C4-2B (cell line): ENCODE data around the gene RASD2.

Source experiments
- ZFX ChIP-seq: fragments of 450-650 bp; IDR thresholded peaks from 2 replicates; pipeline ENCODE4 v1.6.1; 2017
- TF ChIP-seq, protein P1 (sequence below): fragments of 450-650 bp; conservative IDR thresholded peaks from 2 replicates; pipeline ENCODE4 v1.5.1; 2017; ENCODE audit warnings: mild to moderate bottlenecking

DNA sequence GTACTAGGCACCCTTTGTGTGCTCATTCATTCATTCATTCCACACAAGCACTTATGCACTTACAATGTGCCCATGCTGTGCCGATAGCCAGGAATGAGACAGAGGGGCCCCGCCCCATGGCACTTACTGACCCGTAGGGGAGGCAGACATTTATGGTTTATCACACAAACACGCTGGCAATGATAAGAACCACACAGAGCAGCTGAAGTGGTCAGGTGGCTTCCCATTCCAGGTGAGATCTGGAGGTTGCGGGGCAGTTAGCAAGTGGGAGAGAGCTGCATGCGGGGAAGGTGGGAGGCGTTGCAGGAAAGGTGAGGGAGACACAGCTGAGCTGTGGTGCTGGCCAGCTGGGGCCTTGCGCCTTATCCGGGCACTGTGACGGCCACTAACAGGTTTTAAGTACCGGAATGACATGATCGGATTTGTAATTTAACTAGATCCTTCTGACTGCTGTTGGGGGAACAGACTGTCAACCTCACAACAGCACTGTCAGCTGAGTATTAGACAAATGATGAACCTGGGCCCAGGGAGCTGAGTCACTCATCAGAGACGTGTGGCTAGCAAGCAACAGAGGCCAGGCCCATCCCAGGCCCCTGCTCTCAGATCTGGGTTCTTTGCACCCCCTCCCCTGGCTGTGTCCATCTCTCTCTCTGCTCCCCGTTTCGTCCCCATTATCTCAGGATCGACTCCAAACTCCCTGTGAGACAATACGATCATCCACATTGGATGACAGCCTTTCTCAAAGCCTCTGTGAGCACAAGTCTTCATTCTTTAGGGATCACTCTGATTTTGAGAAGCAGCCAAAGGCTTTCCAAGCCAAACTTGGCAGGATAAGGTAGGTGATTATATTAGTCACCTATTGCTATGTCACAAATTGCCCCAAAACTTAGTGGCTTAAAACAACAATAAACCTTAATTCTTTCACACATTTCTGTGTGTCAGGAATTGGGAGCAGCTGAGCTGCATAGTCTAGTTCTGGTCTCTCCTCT lies 28.4 kb downstream of the RASD2 start:
- TF ChIP-seq, protein P1, sequence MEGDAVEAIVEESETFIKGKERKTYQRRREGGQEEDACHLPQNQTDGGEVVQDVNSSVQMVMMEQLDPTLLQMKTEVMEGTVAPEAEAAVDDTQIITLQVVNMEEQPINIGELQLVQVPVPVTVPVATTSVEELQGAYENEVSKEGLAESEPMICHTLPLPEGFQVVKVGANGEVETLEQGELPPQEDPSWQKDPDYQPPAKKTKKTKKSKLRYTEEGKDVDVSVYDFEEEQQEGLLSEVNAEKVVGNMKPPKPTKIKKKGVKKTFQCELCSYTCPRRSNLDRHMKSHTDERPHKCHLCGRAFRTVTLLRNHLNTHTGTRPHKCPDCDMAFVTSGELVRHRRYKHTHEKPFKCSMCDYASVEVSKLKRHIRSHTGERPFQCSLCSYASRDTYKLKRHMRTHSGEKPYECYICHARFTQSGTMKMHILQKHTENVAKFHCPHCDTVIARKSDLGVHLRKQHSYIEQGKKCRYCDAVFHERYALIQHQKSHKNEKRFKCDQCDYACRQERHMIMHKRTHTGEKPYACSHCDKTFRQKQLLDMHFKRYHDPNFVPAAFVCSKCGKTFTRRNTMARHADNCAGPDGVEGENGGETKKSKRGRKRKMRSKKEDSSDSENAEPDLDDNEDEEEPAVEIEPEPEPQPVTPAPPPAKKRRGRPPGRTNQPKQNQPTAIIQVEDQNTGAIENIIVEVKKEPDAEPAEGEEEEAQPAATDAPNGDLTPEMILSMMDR, result no peak
- TF ChIP-seq ZFX, result no peak
